ENCODE results near the gene COPB2. TPM values are rescaled to one million over a fixed set of nuclear protein-coding genes. Genes with fewer than 3 reads are reported as not detected.

COPB2 gene
- total and polyA plus RNA-seq, 2 donors (not counting 3 experiments of a cell fraction or from before 2014, with no cell fraction given) = 72.1 to 146 TPM

- no peaks in the 10 kb centered on the region for H3K9me3 ChIP-seq (replicated peaks; ENCODE audit: control insufficient read depth, insufficient read depth, low read length)
- intact Hi-C loops (cut with micrococcal nuclease) = loop anchor here (1.0 kb wide), 1 partner anchor 10 kb away; the partner anchor contains the start of gene MRPS22
- CTCF ChIA-PET = interaction anchor here (0.5 to 2.5 kb wide), 15 partner anchors 8 to 1561 kb away, joined by 3 to 31 read pairs (median 6); partner anchors contain the start of genes COPB2 and MRPS22
Observed at GRCh38 chr3:139354661-139355060, 34.8 kb downstream of the COPB2 start.

GRCh38 chr3:139353920-139354556, 35.4 kb downstream of the COPB2 start:
- FAIRE-seq (peak; percentile 56), DNase-seq (ENCODE audit: low read depth, low spot score) (peak; percentile 65)
- dilution Hi-C loops (cut with MboI; ENCODE audit: extremely low pct_ligation_motif_present, low sequenced_read_pairs) = no loop called here
- no peak overlapping the region for H3K4me2 ChIP-seq (ENCODE audit: insufficient read depth, low read length)
- no peak overlapping the region for H2AFZ ChIP-seq (ENCODE audit: low read depth, low read length)
- BruUV-seq (replicated peaks) = no TSS peak
- POLR2A ChIA-PET = interaction anchor here (1.2 kb wide), 1 partner anchor 10 kb away, joined by 6 read pairs; the partner anchor contains the start of gene MRPS22
- H3K4me1 ChIP-seq (ENCODE audit: control insufficient read depth, extremely low read depth, insufficient read depth, low read length) = no peaks in the 10 kb centered on the region
- no peak for TF ChIP-seq MYC (IDR thresholded peaks at IDR 0.05; ENCODE audit: low read depth, low read length)
- TF ChIP-seq, protein P1, sequence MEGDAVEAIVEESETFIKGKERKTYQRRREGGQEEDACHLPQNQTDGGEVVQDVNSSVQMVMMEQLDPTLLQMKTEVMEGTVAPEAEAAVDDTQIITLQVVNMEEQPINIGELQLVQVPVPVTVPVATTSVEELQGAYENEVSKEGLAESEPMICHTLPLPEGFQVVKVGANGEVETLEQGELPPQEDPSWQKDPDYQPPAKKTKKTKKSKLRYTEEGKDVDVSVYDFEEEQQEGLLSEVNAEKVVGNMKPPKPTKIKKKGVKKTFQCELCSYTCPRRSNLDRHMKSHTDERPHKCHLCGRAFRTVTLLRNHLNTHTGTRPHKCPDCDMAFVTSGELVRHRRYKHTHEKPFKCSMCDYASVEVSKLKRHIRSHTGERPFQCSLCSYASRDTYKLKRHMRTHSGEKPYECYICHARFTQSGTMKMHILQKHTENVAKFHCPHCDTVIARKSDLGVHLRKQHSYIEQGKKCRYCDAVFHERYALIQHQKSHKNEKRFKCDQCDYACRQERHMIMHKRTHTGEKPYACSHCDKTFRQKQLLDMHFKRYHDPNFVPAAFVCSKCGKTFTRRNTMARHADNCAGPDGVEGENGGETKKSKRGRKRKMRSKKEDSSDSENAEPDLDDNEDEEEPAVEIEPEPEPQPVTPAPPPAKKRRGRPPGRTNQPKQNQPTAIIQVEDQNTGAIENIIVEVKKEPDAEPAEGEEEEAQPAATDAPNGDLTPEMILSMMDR (IDR thresholded peaks at IDR 0.05; ENCODE audit: extremely low read depth in 1 of 2, insufficient read depth in 1 of 2, low read depth in 1 of 2, low read length in 2 of 2) = peak; percentile 69 to 77
- no peak overlapping the region for H3K4me3 ChIP-seq (replicated peaks in 1 of 3; ENCODE audit: insufficient read depth in 1 of 3, low read depth in 1 of 3, low read length in 3 of 3)
- no peaks in the 10 kb centered on the region for H3K9me3 ChIP-seq (replicated peaks; ENCODE audit: control insufficient read depth, insufficient read depth, low read length)
- no peaks in the 10 kb centered on the region for H3K27me3 ChIP-seq (ENCODE audit: control insufficient read depth in 2 of 2, insufficient read depth in 2 of 2, low read length in 2 of 2)
- intact Hi-C loops (cut with micrococcal nuclease) = loop anchor here (1.0 kb wide), 1 partner anchor 10 kb away; the partner anchor contains the start of gene MRPS22
- no peaks in the 10 kb centered on the region for H3K79me2 ChIP-seq (ENCODE audit: control insufficient read depth, insufficient read depth, low read length)
- no peaks in the 10 kb centered on the region for H4K20me1 ChIP-seq (replicated peaks; ENCODE audit: control insufficient read depth, extremely low read depth, insufficient read depth, low read length)
- H3K36me3 ChIP-seq (ENCODE audit: control insufficient read depth in 2 of 2, extremely low read depth in 1 of 2, insufficient read depth in 2 of 2, low read length in 2 of 2) = peaks cover 34 to 35% of the 10 kb centered on the region in 2 experiments
- CTCF ChIA-PET = interaction anchor here (0.5 to 2.5 kb wide), 23 partner anchors 9 to 1561 kb away, joined by 3 to 31 read pairs (median 5); partner anchors contain the start of genes COPB2 and MRPS22
- H3K9ac ChIP-seq (replicated peaks; ENCODE audit: extremely low read depth, insufficient read depth, low read length) = no peak overlapping the region
- no peaks in the 10 kb centered on the region for H3K9me1 ChIP-seq (replicated peaks; ENCODE audit: control insufficient read depth, extremely low read depth, insufficient read depth, low read length)
- no peak overlapping the region for H3K27ac ChIP-seq (ENCODE audit: insufficient read depth, low read depth, low read length)

More at GRCh38 chr3:139354661-139355060, 34.8 kb downstream of the COPB2 start:
- H3K36me3 ChIP-seq (ENCODE audit: control insufficient read depth in 2 of 2, extremely low read depth in 1 of 2, insufficient read depth in 2 of 2, low read length in 2 of 2) = peaks cover 36 to 40% of the 10 kb centered on the region in 2 experiments
- FAIRE-seq (no peak), DNase-seq (ENCODE audit: low read depth, low spot score) (no peak)
- H3K27ac ChIP-seq (ENCODE audit: insufficient read depth, low read depth, low read length) = no peak overlapping the region
- BruUV-seq (replicated peaks) = no TSS peak
- no peak overlapping the region for H2AFZ ChIP-seq (ENCODE audit: low read depth, low read length)
- no peaks in the 10 kb centered on the region for H3K27me3 ChIP-seq (ENCODE audit: control insufficient read depth in 2 of 2, insufficient read depth in 2 of 2, low read length in 2 of 2)
- no peak overlapping the region for H3K9ac ChIP-seq (replicated peaks; ENCODE audit: extremely low read depth, insufficient read depth, low read length)
- no peak overlapping the region for H3K4me2 ChIP-seq (ENCODE audit: insufficient read depth, low read length)
- H4K20me1 ChIP-seq (replicated peaks; ENCODE audit: control insufficient read depth, extremely low read depth, insufficient read depth, low read length) = no peaks in the 10 kb centered on the region
- no peaks in the 10 kb centered on the region for H3K79me2 ChIP-seq (ENCODE audit: control insufficient read depth, insufficient read depth, low read length)
- H3K4me3 ChIP-seq (replicated peaks in 1 of 3; ENCODE audit: insufficient read depth in 1 of 3, low read depth in 1 of 3, low read length in 3 of 3) = no peak overlapping the region
- TF ChIP-seq FOS (IDR thresholded peaks at IDR 0.05; ENCODE audit: borderline replicate concordance, insufficient read depth, low read length) (no peak), MYC (IDR thresholded peaks at IDR 0.05; ENCODE audit: low read depth, low read length) (no peak), GATA2 (IDR thresholded peaks at IDR 0.05; ENCODE audit: insufficient read depth, insufficient read length, low read depth, low read length) (no peak)
- H3K9me1 ChIP-seq (replicated peaks; ENCODE audit: control insufficient read depth, extremely low read depth, insufficient read depth, low read length) = no peaks in the 10 kb centered on the region
- no peaks in the 10 kb centered on the region for H3K4me1 ChIP-seq (ENCODE audit: control insufficient read depth, extremely low read depth, insufficient read depth, low read length)
- POLR2A ChIA-PET = interaction anchor here (1.2 kb wide), 1 partner anchor 10 kb away, joined by 6 read pairs; the partner anchor contains the start of gene MRPS22
- dilution Hi-C loops (cut with MboI; ENCODE audit: extremely low pct_ligation_motif_present, low sequenced_read_pairs) = no loop called here
